Peyer's patch (tissue), 4 donors: ENCODE measurements around the gene ERC2.

Experiments used
- POLR2A ChIP-seq, 2 donors: fragments of 450-650 bp; IDR thresholded peaks; one replicate each; pipeline ENCODE4 v1.5.1; 2017; ENCODE audit warnings: antibody characterized with exemption in 2 of 2, mild to moderate bottlenecking in 2 of 2, moderate library complexity in 2 of 2
- TF ChIP-seq, protein P1 (sequence below), 6 experiments: fragments of 450-650 bp in 4 of 6; fragments of 200-600 bp in 2 of 6; sonication (generic) in 1 of 6; IDR thresholded peaks; one replicate each; pipeline ENCODE4 v1.5.1; 2017 to 2019; ENCODE audit warnings: antibody characterized with exemption in 6 of 6, mild to moderate bottlenecking in 3 of 6, moderate library complexity in 1 of 6

DNA sequence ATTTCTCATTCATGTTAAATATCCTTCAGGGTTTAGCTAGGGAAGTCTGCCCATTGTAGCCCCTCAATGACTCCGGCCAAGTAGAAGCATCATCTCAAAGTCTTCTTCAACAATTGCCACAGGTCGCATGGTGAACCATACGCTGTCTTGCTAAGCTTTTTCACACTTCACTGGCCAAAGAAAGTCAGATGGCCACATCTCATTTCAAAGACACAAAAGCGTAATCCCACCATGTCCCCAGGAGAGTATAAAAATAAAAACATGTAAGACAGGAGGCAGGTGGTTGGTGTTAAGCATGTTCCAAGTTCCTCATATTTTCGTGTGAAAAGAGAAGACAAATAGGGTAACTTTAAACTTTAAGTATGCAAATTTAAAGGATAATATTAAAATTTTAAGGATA, 147.4 kb downstream of the ERC2 start:
- TF ChIP-seq, protein P1, sequence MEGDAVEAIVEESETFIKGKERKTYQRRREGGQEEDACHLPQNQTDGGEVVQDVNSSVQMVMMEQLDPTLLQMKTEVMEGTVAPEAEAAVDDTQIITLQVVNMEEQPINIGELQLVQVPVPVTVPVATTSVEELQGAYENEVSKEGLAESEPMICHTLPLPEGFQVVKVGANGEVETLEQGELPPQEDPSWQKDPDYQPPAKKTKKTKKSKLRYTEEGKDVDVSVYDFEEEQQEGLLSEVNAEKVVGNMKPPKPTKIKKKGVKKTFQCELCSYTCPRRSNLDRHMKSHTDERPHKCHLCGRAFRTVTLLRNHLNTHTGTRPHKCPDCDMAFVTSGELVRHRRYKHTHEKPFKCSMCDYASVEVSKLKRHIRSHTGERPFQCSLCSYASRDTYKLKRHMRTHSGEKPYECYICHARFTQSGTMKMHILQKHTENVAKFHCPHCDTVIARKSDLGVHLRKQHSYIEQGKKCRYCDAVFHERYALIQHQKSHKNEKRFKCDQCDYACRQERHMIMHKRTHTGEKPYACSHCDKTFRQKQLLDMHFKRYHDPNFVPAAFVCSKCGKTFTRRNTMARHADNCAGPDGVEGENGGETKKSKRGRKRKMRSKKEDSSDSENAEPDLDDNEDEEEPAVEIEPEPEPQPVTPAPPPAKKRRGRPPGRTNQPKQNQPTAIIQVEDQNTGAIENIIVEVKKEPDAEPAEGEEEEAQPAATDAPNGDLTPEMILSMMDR (IDR thresholded peaks at IDR 0.05): no peak
- TF ChIP-seq POLR2A (IDR thresholded peaks at IDR 0.05): no peak
